Measurements from ENCODE around the gene JPH3.

DNA sequence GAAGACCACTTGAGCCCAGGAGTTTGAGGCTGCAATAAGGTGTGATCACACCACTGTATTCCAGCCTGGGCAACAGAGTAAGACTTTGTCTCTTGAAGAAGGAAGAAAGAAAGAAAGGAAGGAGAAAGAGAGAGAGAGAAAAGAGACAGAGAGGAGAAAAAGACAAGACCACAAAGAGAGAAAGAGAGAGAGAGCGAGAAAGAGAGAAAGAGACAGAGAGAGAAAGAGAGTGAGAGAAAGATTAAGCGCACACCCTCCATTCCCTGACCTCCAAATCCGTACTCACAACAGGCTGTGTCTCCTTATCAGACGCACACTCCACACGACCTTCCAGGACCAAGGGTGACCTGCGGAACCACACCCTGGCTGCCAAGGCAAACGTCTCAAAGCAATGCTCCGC, 143.9 kb downstream of the JPH3 start:
- TF ChIP-seq, protein P1, sequence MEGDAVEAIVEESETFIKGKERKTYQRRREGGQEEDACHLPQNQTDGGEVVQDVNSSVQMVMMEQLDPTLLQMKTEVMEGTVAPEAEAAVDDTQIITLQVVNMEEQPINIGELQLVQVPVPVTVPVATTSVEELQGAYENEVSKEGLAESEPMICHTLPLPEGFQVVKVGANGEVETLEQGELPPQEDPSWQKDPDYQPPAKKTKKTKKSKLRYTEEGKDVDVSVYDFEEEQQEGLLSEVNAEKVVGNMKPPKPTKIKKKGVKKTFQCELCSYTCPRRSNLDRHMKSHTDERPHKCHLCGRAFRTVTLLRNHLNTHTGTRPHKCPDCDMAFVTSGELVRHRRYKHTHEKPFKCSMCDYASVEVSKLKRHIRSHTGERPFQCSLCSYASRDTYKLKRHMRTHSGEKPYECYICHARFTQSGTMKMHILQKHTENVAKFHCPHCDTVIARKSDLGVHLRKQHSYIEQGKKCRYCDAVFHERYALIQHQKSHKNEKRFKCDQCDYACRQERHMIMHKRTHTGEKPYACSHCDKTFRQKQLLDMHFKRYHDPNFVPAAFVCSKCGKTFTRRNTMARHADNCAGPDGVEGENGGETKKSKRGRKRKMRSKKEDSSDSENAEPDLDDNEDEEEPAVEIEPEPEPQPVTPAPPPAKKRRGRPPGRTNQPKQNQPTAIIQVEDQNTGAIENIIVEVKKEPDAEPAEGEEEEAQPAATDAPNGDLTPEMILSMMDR (IDR thresholded peaks at IDR 0.05 in 8 of 11, conservative IDR thresholded peaks at IDR 0.05 in 3 of 11): no peak
- TF ChIP-seq POLR2AphosphoS5 (IDR thresholded peaks at IDR 0.05) (no peak), POLR2A (IDR thresholded peaks at IDR 0.05) (no peak)
